Smooth muscle cell of the brain vasculature (primary cell): ENCODE measurements around the gene GRID1.

Experiments used
- DNase-seq: peaks from one replicate; pipeline ENCODE4 v3.0.0-alpha.2; 2012; ENCODE audit warnings: low read depth, low spot score

The GRID1 gene

DNA sequence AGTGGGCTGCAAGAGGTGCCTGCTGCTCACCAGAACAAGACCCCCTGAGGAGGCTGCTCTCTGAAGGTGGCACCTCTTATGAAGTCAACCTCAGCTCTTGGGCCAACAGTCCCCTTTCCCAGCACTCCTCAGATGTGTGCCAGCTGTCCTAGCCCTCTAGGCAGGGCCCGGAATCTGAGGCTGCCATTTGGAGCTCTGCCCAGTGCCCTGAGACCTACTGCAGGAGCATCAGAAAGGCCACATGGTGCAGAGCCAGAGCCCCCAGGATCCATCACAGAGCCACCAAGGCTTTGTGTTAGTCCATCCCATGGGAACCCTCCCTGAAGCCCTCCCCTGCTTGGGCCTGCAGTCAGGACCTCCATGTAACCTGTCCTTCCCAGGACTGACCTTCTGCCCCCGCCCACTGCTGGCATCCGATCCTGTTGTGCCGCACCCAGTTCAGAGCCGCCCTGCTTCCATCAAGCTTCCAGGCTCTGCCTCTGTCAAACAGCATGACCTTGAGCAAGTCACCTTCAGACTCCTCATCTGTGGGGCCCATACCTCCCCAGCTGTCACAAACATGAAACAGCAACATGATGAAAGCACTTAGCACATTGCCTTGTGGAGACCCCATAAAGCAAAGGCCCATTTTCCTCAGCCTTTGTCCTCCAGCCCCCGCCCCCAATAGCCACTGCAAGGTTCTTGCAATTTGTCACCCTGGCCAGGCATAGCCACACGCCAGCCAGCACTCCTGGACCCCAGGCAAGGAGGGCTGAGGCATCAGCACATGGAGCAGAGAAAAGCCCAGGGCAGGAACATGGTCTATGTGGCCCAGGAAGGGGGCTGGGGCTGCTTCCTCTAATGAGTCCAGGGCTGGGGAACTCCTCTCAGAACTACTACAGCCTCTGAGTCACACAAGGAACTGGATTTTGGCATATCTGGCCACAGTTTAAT, 51.7 kb downstream of the GRID1 start:
- DNase-seq, result no peak

DNA sequence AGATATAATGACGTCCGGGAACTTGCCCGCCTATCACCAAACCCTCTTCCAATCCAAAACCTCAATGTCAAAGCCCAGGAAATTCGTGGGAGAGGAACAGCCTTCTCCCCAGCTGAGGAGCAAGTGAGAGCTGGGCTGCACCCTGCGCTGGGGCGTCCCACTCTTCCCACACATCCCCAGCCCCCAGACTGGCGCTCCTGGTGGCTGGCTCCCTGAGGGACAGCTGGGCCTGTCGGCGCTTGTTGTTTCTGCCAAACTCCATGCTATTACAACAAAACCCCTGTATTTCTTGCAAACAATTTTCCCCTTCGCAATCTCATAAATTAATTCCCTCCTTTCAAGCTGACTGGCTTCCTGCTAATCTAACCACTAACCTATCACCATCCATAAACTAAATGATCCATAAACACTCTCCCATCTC, 53.0 kb downstream of the GRID1 start:
- DNase-seq, result no peak

DNA sequence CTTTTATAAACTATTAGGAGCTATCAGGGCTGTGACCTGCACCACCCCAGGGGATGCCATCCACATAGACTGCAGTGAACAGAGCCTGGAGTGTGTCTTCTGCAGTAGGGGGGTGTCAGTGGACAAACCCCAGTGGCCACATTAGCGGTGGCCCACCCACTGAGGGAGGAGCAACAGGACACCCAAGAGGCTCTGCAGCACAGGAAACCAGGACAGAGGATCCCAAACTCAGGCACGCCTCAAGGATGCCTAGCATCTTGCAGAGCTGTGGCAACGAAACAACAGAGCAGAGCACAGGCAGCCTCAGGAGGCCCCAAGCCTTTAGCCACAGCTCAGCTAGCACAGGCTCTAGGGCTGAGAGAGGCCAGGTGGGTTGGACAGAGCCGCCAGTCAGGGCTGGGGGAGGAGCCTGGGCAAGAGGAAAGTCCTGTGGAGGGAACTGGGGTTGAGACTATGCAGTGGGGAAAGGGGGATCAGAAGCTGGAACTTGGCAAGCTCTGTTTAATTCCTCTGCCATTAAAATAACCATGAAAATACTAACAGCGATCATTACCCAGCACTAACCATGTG, 53.8 kb downstream of the GRID1 start:
- DNase-seq, result no peak

DNA sequence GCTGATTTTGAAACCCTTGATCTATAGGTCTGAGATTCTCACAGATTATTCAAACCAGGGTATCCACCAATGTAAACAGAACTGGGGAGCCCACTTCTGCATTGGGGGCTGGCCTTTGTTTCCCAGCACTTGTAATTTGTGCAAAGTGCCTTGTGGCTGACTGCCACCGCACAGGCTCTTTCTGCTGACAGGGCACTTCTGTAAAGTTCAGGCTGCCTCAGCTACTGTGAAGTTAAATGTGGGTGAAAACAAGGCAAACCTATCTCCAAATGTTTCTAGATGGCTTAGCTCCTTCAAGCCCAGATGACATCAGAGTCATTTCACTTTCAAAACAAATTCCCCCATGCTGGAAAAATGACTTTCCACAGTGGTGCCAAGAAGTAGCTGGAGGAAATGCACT, 54.7 kb downstream of the GRID1 start:
- no peak for DNase-seq

DNA sequence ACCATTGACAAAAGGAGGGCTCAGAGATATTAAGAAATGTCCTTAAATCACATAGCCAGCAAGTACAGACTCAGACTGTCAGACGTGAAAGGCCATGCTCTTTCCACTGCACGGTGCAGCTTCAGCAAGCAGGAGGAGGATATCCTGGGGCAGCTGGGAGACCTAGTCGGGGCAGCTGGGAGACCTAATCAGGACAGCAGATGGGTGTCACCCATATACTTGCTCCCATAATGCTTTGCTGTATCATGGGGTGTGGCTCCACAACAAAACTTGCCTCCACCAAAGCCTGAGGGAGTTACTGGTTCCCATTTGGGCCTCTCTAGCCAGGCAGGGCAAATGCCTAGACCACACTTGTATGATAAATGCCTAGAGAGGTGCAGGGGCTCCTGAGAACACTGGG, 55.4 kb downstream of the GRID1 start:
- DNase-seq, result no peak

DNA sequence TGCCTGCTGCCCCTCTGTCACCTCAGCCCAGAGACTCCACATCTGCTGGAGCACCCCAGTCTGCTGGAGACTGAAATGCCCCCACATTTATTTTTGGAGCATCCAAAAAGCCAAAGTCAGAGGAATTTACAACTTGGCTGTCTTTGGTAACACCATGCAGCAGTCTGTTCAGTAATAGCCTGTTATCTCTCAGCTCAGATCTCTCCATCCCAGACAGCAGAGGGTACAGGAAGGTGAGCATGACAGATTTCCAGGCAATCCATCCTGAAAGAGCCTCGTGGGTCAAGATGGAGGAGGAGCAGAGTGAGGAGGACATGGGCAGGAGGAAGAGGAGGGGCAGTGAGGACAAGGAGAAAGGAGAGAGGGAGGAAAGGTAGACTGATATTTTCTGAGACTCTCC, 55.9 kb downstream of the GRID1 start:
- DNase-seq, result no peak

DNA sequence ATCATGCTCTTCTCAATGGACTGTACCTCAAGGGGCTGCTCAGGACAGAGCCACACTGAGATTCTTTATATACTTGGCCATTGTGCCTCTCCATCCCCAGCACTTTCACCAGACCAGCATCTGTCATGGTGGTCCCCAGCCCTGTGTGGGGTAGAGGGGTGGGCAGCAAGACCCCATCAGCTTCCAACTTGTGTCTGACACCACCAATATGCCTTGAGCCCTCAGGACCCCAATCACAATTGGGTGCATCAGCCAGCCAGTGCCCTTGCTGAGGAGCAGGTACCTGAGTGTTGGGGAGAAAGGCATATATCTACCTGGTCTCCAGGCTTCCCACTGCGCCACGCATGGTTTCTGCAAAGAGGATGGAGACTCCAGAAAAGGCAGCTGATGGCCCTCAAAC, 56.3 kb downstream of the GRID1 start:
- no peak for DNase-seq

DNA sequence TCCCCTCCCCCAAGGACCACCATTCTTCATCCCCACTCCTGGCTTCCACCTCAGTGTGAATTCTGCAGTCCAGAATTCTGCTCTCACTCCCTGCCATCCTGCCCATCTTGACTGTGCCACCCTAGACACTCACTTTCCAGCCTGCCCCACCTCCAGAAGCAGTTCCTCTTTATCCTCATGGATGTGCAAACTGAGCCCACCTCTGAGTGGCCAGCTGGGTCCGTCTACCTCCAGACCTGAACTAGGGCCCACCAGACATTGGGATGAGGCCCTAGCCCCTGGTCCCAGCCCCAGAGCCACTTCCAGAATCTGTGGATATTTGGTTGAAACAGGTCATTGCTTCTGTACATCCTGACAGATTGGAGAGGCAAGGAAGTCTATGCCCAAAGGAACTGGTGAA, 58.5 kb downstream of the GRID1 start:
- no peak for DNase-seq

DNA sequence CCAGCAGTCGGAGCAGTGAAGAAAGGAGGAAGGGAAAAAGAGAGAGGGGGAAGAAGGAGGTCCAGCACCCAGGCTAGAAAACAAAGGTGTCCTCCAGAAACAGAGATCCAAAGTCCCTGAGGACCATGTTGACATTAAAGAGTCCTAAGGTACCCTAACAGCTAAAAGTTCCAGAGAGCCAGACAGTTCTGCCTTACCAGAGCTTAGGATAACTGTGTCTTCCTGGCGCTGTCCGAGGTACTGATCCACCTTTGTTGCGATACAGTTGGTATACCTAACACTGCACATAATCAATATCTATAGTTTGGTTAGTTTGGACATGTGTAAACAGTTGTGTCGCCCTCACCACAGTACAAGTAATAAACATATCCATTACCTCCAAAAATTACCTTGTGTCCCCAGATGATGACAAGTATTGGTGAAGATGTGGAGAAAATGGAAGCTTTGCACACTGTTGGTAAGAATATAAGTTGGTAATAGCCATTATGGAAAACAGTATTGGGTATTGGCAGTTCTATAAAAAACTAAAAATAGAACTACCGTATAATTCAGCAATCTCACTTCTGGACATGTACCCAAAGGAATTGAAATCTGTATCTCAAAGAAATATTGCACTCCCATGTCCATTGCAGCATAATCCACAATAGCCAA, 59.8 kb downstream of the GRID1 start:
- DNase-seq, result no peak

DNA sequence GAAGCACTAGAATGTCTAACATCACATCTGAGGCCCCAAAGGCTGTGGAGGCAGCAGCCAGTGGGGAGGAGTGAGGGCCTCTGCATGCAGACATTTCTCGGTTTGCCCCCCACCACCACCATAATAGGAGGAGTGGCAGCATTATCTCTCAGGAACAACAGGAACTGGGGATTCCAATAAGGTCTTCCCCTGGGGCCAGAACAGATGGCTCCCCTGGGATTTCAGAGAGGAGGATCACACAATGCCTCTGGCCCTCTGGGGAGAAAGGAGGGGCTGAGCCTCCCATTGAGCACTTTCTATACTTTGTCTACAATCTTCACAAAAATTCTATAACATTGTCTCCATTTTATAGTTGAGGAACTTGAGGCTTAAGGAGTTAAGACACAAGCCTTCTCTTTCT, 61.1 kb downstream of the GRID1 start:
- no peak for DNase-seq

DNA sequence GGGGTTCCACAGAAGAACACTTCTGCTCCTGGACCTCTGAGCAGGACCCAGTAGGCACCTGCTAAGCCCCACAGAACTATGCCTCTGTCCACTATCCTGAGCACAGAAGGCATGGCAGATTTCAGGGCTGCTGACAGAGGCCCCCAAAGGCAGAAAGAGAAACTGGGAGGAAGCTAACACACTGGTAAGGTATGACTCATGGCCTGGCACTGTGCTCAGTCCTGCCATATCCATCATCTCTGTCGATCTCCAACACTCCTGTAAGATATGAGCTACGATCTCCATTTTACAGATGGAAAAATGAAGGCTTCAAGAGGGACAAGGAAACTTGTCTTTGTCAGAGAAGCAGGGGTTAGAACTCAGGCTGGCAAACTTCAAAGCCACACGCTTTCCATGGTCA, 62.2 kb downstream of the GRID1 start:
- DNase-seq, result no peak

DNA sequence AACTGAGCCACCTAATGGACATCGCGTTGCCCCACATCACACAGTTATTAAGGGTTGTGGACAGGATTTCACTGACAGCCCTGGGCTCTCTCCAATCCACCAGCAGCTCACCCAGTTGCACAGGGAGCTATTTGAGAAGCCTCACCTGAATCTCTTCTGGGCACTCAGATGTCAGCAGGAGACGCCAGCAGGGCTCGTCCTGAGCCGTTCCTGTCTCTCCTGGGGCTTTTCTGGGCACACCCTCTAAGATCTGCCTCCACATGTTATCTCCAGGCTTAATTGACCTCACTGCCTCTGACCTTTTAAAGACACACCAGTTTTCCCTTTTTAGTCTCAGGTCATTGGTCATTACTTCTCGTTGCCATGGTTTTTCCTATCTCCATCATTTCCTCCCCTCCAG, 63.0 kb downstream of the GRID1 start:
- no peak for DNase-seq

DNA sequence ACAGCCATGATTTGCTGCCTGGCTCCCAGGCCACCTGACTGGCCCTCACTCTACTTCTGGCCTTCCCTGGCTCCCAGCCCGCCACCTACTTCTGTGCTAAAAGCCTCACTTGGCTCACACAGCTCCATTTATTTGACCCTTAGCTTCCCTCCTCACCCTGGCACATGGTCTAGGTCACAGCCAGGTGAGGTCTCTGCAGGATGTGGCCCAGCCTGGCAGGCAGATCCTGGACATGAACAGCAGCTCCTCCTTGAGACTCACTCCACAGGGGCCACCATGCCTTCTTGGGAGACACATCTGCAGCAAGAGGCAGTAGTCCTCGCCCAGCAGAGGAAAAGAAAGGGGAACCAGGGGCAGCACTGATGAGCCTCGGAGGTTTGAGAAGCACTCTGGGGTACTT, 64.6 kb downstream of the GRID1 start:
- DNase-seq, result no peak

DNA sequence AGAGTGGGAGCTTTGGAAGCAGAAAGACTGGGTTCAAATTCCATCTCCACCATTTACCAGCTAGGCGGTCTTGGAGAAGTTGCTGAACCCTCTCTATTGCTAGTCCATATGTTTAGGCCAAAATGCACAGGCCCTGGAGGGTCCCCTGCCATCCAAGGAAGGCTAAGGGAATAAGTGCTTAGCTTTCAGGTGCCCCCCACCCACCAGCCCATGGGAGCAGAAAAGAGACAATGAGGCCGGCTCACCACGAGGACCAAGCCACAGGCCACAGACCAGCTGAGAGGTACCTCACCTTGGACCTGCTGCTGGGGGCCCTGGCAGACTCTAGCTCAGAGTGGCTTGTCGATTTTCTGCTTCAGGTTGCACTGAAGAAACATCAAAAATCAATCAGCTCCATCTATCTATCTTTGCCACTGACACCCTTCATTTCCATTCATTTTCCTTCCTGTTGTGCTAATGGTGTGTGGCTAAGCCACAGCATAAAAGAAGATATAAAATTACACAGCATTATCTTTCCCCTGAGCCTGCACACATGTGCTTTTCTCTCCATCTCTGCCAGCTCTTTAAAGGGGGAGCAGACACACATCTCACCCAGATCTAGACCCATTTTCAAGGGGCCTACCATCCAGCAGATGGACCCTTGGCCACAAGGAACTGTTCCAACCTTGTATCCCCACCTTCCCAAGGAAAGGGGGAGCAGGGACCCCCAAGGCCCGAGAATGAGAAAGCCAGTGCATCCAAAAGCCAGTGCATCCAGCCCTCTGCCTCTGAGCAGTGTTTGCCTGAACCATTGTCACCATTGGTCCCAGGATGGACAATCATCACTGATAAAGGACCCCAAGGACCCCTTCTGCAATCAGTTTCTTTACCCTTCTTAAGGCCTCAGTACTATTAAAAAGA, 65.4 kb downstream of the GRID1 start:
- no peak for DNase-seq

DNA sequence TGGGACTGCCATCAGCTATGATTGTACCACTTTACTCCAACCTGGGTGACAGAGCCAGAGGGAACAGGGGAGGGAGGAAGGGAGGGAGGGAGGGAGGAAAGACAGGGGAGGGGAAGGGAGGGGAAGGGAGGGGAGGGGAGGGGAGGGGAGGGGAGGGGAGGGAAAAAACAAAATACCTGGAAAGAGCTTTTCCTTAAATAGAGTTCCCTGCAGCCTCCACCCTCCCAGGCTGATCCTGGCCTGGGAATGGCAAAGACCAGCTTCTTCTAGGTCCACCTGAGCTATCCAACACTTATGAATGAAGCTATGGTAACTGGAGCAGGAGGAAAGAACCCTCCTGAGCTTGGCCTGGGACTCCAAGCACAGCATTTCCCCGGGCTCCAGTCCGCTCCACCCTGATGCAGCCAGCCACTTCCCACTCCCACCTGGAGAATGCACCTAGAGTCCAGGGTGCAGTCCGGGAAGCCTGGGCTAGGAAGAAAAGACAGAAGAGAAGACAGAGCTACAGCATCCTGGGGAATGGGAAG, 66.1 kb downstream of the GRID1 start:
- no peak for DNase-seq

DNA sequence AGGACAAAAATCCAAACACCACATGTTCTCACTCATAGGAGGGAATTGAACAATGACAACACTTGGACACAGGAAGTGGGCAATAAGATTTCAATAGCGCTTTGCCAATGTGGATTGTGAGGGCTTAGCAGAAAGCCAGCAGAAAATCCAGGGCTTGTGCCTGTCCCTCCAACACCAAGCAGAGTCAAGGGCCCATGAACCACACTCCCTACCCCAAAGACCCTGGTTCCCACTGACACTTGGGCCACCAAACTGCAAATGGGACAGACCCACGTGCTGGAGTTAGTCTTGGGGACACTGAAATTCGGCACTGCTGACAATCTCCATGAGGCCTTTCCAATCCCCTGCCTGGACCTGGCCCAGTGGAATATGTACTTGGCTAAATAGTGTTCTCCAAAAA, 67.0 kb downstream of the GRID1 start:
- no peak for DNase-seq

DNA sequence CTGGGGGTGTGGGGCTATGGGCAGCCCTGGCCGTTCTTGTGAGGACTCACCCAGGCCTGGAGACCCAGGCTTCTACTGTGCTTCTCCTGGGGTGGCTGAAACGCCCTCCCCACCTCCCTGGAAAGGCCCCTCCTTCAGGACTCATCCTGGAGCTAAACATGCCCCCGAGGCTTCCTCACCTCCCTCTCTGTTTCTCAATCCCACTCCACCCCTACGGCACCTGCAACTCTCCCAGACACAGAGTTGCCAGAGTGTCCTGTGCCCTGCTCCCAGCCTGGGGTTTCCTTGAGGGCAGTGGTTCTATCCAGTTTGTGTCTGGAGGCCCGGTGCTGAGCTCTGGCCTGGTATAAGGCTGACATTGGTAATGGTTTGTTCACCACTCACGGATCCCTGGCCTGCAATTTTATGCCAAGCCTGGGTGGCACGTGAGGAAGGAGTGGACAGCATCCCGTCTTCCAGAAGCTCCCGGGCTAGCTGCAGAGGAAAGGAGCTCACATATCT, 68.0 kb downstream of the GRID1 start:
- DNase-seq, result no peak

DNA sequence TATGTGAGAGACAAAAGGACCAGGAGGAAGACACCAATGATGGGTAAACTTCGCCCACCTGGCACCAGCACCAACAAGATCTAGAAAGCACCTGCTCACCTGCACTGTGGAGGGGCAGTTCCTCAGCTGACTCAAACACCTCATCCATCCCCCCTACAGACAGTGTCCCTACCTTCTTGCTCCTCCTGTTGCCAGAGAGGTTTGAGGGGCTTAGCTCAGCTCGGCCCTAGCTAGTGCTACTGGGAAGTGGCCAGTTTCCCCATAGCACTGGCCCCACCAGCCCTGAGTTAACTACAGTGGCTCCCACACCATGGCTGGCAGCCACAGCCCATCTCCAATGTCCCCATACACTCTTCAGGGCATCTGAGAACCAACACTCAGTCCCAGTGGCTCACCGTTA, 70.8 kb downstream of the GRID1 start:
- no peak for DNase-seq

DNA sequence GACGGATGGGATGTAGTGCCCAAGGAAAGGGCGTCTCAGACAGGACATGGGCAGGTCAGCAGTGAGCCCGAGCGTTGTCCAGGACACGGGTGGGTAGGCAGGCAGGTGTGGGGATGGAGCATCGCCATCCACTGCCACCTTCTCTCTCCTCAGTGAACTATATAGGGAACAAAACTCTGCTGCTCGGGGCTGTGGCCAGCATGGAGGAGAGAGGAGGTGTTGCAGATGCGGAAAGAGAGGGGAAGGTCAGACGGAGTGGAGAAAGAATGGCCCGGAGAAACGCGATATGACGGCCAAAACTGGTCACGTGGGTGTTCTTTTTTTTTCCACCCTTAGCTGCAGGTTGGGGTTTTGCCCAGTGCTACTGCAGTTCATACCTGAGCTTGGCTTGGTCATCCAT, 71.2 kb downstream of the GRID1 start:
- DNase-seq, result no peak

DNA sequence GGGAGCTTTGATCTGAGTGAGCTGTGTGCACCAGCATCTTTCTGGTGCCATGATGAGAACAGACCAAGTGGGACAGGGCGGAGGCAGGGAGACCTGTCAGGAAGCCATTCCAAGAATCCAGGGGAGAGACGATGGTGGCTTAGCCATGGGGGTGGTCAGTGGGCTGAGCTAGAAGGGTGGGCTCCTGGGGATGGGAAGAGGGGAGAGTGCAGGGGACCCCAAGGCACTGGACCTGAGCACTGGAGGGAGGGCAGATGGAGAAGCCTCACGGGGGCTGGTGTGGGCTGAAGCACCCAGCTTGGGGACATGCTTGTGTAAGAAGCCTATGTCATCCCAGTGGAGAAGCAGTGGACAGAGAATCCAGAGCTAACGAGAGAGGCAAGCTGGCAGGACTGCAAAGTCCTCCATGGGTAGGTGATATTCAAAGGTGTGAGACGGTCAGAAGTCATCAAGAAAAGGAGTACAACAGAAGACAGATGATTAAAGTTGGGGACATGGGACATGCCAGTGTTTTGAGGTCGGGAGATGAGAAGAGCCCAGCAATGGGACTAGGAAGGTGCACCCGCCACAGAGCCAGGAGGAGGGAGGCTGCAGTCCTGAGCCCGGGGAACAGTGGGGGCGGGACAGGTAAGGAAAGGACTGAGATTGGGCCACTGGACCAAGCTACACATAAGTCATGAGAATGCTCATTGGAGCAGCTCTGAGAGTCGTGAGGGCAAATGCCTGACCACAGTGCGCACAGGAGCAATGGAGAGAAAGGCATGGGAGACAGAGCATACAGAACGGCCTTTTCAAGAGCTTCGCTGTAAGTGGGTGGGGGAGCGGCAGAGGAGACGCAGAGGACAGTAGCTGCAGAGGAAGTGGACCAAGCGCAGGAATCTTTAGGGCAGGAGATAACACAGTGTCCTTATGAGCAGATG, 72.0 kb downstream of the GRID1 start:
- DNase-seq, result no peak
